WTC11 (cell line): Measurements from ENCODE around the gene NDUFS4. TPM values are rescaled to one million over a fixed set of nuclear protein-coding genes. Genes with fewer than 3 reads are reported as not detected.

Experiments
- ATAC-seq: fragments of 200-7000 bp; cut with Tn5 transposase; 2 replicates; pipeline ENCODE4 v1.10.0; 2021; ENCODE audit warnings: mild to moderate bottlenecking, moderate library complexity
- CTCF ChIA-PET: fragments of 300-600 bp; sonication (Branson Sonifier 250); formaldehyde crosslinking; loops from one replicate; lab custom pipeline; 2021; ENCODE audit warnings: antibody characterized with exemption; lab: Charles Lee
- POLR2A ChIA-PET: fragments of 350-600 bp; sonication (Branson Sonifier 250); formaldehyde crosslinking; loops from one replicate; lab custom pipeline; 2021; ENCODE audit warnings: antibody characterized with exemption; lab: Charles Lee
- DNase-seq: peaks from one replicate; pipeline ENCODE4 v3.0.0; 2021; ENCODE audit warnings: low spot score
- H3K27ac Mint-ChIP-seq: 2 replicates; pipeline ENCODE4 v1.8.0; 2021; ENCODE audit warnings: mixed read lengths
- H3K27me3 Mint-ChIP-seq: 2 replicates; pipeline ENCODE4 v1.8.0; 2021; ENCODE audit warnings: low read depth, mild to moderate bottlenecking, moderate library complexity, mixed read lengths
- H3K36me3 Mint-ChIP-seq: 2 replicates; pipeline ENCODE4 v1.8.0; 2021; ENCODE audit warnings: mixed read lengths
- H3K4me1 Mint-ChIP-seq: 2 replicates; pipeline ENCODE4 v1.8.0; 2022; ENCODE audit warnings: mixed read lengths
- H3K4me3 Mint-ChIP-seq: 2 replicates; pipeline ENCODE4 v1.8.0; 2021; ENCODE audit warnings: mild to moderate bottlenecking, moderate library complexity, mixed read lengths
- H3K9me3 Mint-ChIP-seq: 2 replicates; pipeline ENCODE4 v1.8.0; 2021; ENCODE audit warnings: mixed read lengths
- AFF4 ChIP-seq: sonication (generic); formaldehyde crosslinking; IDR thresholded peaks from 2 replicates; pipeline ENCODE4 v1.8.1; 2023; ENCODE audit warnings: mild to moderate bottlenecking, missing genetic modification reagents, borderline replicate concordance
- CREB1 ChIP-seq: sonication (generic); formaldehyde crosslinking; IDR thresholded peaks from 2 replicates; pipeline ENCODE4 v1.8.0; 2023; ENCODE audit warnings: mild to moderate bottlenecking, missing genetic modification reagents
- CREM ChIP-seq: sonication (generic); formaldehyde crosslinking; IDR thresholded peaks from 2 replicates; pipeline ENCODE4 v1.8.1; 2022; ENCODE audit warnings: mild to moderate bottlenecking, missing genetic modification reagents, moderate library complexity
- EMX1 ChIP-seq: fragments of 250-450 bp; sonication (Bioruptor Pico); IDR thresholded peaks from 2 replicates; pipeline ENCODE4 v1.8.0; 2021; ENCODE audit warnings: mild to moderate bottlenecking
- ERG ChIP-seq: fragments of 250-450 bp; sonication (Bioruptor Pico); IDR thresholded peaks from 2 replicates; pipeline ENCODE4 v1.8.0; 2021; ENCODE audit warnings: mild to moderate bottlenecking
- JUN ChIP-seq: sonication (generic); formaldehyde crosslinking; IDR thresholded peaks from 2 replicates; pipeline ENCODE4 v1.8.0; 2023; ENCODE audit warnings: mild to moderate bottlenecking, missing genetic modification reagents
- KAT7 ChIP-seq: sonication (generic); formaldehyde crosslinking; IDR thresholded peaks from 2 replicates; pipeline ENCODE4 v1.8.1; 2023; ENCODE audit warnings: missing genetic modification reagents, mild to moderate bottlenecking, borderline replicate concordance
- NFATC4 ChIP-seq: fragments of 250-450 bp; sonication (Bioruptor Pico); IDR thresholded peaks from 2 replicates; pipeline ENCODE4 v1.9.0; 2021; ENCODE audit warnings: mild to moderate bottlenecking
- NFE2L1 ChIP-seq: sonication (generic); formaldehyde crosslinking; IDR thresholded peaks from 2 replicates; pipeline ENCODE4 v1.8.1; 2023; ENCODE audit warnings: missing genetic modification reagents
- NFYB ChIP-seq: sonication (generic); formaldehyde crosslinking; conservative IDR thresholded peaks from 2 replicates; pipeline ENCODE4 v1.8.0; 2022; ENCODE audit warnings: low read depth, missing genetic modification reagents
- NR2C2 ChIP-seq: sonication (generic); formaldehyde crosslinking; IDR thresholded peaks from 2 replicates; pipeline ENCODE4 v1.8.0; 2022; ENCODE audit warnings: mild to moderate bottlenecking, missing genetic modification reagents
- PRRX2 ChIP-seq: fragments of 250-450 bp; sonication (Bioruptor Pico); IDR thresholded peaks from 2 replicates; pipeline ENCODE4 v1.8.0; 2021; ENCODE audit warnings: mild to moderate bottlenecking
- USF1 ChIP-seq: sonication (generic); formaldehyde crosslinking; IDR thresholded peaks from 2 replicates; pipeline ENCODE4 v1.8.0; 2022; ENCODE audit warnings: mild to moderate bottlenecking, missing genetic modification reagents
- ZNF138 ChIP-seq: sonication (generic); formaldehyde crosslinking; conservative IDR thresholded peaks from 2 replicates; pipeline ENCODE4 v1.8.1; 2022; ENCODE audit warnings: mild to moderate bottlenecking, moderate library complexity, missing genetic modification reagents
- ZNF423 ChIP-seq: fragments of 250-450 bp; sonication (Bioruptor Pico); IDR thresholded peaks from 2 replicates; pipeline ENCODE4 v2.1.2; 2022; ENCODE audit warnings: mild to moderate bottlenecking, moderate library complexity
- total RNA-seq: library from RNA; stranded (reverse); gene quantifications from 3 replicates; pipeline ENCODE4 v1.2.3, GENCODE V29; 2021
- TF ChIP-seq, protein P1 (sequence below): sonication (generic); formaldehyde crosslinking; IDR thresholded peaks from 2 replicates; pipeline ENCODE4 v1.8.1; 2022; ENCODE audit warnings: low read depth, mild to moderate bottlenecking, moderate library complexity, missing genetic modification reagents, borderline replicate concordance
- TF ChIP-seq, protein P2 (sequence below): sonication (generic); formaldehyde crosslinking; IDR thresholded peaks from 2 replicates; pipeline ENCODE4 v1.8.0; 2022; ENCODE audit warnings: mild to moderate bottlenecking, missing genetic modification reagents
- TF ChIP-seq, protein P3 (sequence below): sonication (generic); formaldehyde crosslinking; IDR thresholded peaks from 2 replicates; pipeline ENCODE4 v1.8.1; 2022; ENCODE audit warnings: missing genetic modification reagents, borderline replicate concordance
- TF ChIP-seq, protein P4 (sequence below): sonication (generic); formaldehyde crosslinking; IDR thresholded peaks from 2 replicates; pipeline ENCODE4 v1.8.0; 2022; ENCODE audit warnings: mild to moderate bottlenecking, missing genetic modification reagents
- TF ChIP-seq, protein P5 (sequence below): sonication (generic); formaldehyde crosslinking; IDR thresholded peaks from 2 replicates; pipeline ENCODE4 v1.8.0; 2022; ENCODE audit warnings: mild to moderate bottlenecking, missing genetic modification reagents

Gene NDUFS4
- total RNA-seq, 1 experiment from 2014 or later, result 68.5 TPM

DNA sequence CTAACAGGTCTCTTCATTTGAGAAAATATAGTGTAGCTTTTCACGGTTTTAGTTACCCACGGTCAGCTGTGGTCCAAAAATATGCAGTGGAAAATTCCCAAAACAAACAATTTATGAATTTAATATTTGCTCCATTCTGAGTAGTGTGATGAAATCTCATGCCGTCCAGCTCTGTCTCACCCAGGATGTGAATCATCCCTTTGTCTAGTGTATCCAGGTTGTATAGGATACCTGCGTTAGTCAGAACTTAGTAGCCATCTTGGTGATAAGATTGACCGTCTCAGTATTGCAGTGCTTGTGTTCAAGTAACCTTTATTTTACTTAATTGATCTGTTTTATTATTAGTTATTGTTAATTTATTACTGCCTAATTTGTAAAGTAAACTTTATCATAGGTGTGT, 41.1 kb downstream of the NDUFS4 start:
- ATAC-seq (no peak), DNase-seq (no peak)
- Mint-ChIP-seq H3K4me1 (peaks cover 4% of the 10 kb centered on the region; the same call in 1 of the 2 replicates), H3K9me3 (peaks cover 16% of the 10 kb centered on the region), H3K27ac (no peak overlapping the region), H3K27me3 (no peaks in the 10 kb centered on the region), H3K36me3 (peaks cover 33% of the 10 kb centered on the region), H3K4me3 (no peak overlapping the region)
- TF ChIP-seq, protein P1, sequence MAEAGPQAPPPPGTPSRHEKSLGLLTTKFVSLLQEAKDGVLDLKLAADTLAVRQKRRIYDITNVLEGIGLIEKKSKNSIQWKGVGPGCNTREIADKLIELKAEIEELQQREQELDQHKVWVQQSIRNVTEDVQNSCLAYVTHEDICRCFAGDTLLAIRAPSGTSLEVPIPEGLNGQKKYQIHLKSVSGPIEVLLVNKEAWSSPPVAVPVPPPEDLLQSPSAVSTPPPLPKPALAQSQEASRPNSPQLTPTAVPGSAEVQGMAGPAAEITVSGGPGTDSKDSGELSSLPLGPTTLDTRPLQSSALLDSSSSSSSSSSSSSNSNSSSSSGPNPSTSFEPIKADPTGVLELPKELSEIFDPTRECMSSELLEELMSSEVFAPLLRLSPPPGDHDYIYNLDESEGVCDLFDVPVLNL, result no peak
- TF ChIP-seq ERG (CRISPR knock-in tag) (no peak), ZNF138 (CRISPR knock-in tag) (no peak), CREM (no peak), ZNF423 (CRISPR knock-in tag) (no peak), NFATC4 (CRISPR knock-in tag) (no peak), NR2C2 (no peak), JUN (CRISPR knock-in tag) (no peak), CREB1 (CRISPR knock-in tag) (no peak), USF1 (no peak), NFE2L1 (CRISPR knock-in tag) (no peak), PRRX2 (CRISPR knock-in tag) (no peak), AFF4 (CRISPR knock-in tag) (no peak), NFYB (CRISPR knock-in tag) (no peak), EMX1 (no peak), KAT7 (CRISPR knock-in tag) (no peak)
- TF ChIP-seq, protein P2, sequence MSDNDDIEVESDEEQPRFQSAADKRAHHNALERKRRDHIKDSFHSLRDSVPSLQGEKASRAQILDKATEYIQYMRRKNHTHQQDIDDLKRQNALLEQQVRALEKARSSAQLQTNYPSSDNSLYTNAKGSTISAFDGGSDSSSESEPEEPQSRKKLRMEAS (CRISPR knock-in tag), result no peak
- TF ChIP-seq, protein P3, sequence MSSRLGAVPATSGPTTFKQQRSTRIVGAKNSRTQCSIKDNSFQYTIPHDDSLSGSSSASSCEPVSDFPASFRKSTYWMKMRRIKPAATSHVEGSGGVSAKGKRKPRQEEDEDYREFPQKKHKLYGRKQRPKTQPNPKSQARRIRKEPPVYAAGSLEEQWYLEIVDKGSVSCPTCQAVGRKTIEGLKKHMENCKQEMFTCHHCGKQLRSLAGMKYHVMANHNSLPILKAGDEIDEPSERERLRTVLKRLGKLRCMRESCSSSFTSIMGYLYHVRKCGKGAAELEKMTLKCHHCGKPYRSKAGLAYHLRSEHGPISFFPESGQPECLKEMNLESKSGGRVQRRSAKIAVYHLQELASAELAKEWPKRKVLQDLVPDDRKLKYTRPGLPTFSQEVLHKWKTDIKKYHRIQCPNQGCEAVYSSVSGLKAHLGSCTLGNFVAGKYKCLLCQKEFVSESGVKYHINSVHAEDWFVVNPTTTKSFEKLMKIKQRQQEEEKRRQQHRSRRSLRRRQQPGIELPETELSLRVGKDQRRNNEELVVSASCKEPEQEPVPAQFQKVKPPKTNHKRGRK (CRISPR knock-in tag), result no peak
- TF ChIP-seq, protein P4, sequence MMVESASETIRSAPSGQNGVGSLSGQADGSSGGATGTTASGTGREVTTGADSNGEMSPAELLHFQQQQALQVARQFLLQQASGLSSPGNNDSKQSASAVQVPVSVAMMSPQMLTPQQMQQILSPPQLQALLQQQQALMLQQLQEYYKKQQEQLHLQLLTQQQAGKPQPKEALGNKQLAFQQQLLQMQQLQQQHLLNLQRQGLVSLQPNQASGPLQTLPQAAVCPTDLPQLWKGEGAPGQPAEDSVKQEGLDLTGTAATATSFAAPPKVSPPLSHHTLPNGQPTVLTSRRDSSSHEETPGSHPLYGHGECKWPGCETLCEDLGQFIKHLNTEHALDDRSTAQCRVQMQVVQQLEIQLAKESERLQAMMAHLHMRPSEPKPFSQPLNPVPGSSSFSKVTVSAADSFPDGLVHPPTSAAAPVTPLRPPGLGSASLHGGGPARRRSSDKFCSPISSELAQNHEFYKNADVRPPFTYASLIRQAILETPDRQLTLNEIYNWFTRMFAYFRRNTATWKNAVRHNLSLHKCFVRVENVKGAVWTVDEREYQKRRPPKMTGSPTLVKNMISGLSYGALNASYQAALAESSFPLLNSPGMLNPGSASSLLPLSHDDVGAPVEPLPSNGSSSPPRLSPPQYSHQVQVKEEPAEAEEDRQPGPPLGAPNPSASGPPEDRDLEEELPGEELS (CRISPR knock-in tag), result no peak
- TF ChIP-seq, protein P5, sequence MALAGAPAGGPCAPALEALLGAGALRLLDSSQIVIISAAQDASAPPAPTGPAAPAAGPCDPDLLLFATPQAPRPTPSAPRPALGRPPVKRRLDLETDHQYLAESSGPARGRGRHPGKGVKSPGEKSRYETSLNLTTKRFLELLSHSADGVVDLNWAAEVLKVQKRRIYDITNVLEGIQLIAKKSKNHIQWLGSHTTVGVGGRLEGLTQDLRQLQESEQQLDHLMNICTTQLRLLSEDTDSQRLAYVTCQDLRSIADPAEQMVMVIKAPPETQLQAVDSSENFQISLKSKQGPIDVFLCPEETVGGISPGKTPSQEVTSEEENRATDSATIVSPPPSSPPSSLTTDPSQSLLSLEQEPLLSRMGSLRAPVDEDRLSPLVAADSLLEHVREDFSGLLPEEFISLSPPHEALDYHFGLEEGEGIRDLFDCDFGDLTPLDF (CRISPR knock-in tag), result no peak
- ChIA-PET POLR2A (no interaction called here), CTCF (no interaction called here)
